Parietal lobe (tissue), 1 donor: ENCODE measurements around the gene KRTAP10-6. TPM values are rescaled to one million over a fixed set of nuclear protein-coding genes. Genes with fewer than 3 reads are reported as not detected.

Experiments
- total RNA-seq: library from RNA; depleted of rRNA; stranded (reverse); fragments of >200 nt; gene quantifications from one replicate; pipeline ENCODE4 v1.2.3, GENCODE V29; 2014

Gene KRTAP10-6, protein sequence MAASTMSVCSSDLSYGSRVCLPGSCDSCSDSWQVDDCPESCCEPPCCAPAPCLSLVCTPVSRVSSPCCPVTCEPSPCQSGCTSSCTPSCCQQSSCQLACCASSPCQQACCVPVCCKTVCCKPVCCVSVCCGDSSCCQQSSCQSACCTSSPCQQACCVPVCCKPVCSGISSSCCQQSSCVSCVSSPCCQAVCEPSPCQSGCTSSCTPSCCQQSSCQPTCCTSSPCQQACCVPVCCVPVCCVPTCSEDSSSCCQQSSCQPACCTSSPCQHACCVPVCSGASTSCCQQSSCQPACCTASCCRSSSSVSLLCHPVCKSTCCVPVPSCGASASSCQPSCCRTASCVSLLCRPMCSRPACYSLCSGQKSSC
- total RNA-seq = not detected

DNA sequence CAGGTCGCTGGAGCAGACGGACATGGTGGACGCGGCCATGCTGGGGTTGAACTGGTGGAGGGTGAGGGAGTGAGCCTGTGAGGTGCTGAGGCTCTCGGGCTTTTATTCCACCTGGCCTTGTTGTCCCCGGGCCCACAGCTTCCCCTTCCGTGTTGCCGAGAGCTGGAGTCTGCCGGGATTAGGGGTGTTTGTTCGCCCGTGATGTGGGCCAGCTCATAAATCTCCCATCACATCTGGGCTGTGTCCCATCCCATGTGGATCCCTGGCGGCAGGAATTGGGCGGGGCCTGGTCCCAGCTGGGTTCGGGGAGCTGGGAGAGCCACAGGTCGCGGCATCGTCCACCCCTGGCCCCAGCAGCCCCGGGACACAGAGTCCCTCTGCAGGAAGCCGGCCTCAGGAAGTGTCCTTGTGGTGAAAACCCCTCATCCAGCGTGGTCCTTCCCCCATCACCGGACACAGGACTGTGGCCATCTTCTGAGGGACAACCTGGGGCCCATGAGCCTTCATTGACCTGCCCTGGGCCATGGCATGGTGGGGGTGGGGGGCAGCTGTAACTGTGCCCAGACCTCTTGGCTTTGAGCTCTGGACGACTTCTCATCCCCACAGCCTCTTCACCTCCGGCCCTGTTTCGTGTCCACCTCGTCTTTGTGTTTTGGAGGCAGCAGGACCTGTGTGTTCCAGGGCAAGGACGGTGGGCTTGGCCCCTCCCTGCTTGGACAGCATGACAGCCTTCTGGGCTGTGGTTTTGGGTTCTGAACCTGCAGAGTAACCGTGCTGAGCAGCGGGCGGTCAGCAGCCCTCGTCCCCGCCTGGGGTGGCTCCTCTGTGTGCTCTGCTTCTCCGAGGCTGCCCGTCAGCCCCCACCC is at the start of gene KRTAP10-6:
Gene KRTAP10-6, minus strand, starts transcription at position 60 of the 866 bp plus-strand sequence. Its CDS starts 21 bp downstream, at position 39.

DNA sequence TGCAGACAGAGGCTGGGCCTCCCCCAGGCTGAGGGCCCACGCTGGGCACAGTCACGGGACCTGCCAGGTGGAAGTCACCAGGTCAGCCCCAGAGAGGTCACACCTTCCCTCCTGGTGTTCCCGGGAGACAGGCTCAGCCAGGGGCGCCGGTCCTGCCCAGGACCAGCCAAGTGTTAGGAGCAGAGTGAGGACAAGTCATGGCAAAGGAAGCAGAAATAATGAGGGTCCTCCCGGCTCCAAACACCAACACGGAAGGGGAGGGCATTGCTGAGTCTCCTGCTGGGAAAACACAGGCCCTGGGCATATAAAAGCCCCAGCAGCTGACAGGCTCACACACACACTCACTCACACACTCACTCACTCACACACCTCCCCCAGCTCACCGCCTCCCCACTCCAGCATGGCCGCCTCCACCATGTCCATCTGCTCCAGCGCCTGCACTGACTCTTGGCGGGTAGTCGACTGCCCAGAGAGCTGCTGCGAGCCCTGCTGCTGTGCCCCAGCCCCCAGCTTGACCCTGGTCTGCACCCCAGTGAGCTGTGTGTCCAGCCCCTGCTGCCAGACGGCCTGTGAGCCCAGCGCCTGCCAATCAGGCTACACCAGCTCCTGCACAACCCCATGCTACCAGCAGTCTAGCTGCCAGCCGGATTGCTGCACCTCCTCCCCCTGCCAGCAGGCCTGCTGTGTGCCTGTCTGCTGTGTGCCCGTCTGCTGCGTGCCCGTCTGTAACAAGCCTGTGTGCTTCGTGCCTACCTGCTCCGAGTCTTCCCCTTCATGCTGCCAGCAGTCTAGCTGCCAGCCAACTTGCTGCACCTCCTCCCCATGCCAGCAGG is 44.9 kb upstream of the KRTAP10-6 start, which contains the start of gene KRTAP10-10:
Gene KRTAP10-10, plus strand, starts transcription at position 339 of the 833 bp plus-strand sequence. Its CDS starts 62 bp downstream, at position 401.

GRCh38 chr21:44626673-44627143 is 34.4 kb upstream of the KRTAP10-6 start, which contains the start of gene KRTAP10-9:
TSS of gene KRTAP10-9 (plus strand) at chr21:44627093. CDS start at chr21:44627172, 79 bp downstream.

DNA sequence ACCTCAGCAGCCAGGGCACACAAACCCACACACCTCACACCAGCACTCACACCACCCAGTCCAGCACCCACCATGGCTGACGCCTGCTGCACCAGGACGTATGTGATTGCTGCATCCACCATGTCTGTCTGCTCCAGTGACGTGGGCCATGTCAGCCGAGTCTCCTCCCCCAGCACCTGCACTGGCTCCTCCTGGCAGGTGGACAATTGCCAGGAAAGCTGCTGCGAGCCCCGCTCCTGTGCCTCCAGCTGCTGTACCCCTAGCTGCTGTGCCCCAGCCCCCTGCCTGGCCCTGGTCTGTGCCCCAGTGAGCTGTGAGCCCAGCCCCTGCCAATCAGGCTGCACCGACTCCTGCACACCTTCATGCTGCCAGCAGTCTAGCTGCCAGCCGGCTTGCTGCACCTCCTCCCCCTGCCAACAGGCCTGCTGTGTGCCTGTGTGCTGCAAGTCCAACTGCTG is 19.8 kb upstream of the KRTAP10-6 start, which contains the start of gene KRTAP10-8:
Gene KRTAP10-8, plus strand, starts transcription at position 51 of the 458 bp plus-strand sequence. Its CDS starts 22 bp downstream, at position 73.

DNA sequence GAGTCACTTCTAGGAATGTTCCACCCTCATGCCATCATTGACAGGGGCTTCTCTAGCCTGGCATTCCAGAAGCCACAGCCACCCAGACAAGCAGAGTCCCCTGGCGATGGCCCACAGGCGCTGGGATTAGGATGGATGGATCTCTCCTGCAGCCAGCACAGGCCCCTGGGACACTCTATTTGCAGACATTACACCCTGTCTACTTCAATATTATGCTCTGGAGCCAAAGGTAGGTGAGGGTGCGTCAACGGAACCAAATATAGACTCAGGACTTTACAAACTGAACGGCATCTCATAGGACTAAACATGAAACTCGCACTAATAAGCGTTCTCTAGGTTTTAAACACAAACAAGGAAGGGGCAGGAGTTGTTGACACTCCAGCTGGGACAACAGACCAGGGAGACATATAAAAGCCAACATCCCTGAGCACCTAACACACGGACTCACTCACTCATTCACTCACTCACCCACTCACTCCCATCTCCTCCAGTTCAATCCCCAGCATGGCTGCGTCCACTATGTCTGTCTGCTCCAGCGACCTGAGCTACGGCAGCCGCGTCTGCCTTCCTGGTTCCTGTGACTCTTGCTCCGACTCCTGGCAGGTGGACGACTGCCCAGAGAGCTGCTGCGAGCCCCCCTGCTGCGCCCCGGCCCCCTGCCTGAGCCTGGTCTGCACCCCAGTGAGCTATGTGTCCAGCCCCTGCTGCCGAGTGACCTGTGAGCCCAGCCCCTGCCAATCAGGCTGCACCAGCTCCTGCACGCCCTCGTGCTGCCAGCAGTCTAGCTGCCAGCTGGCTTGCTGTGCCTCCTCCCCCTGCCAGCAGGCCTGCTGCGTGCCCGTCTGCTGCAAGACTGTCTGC is 8.0 kb upstream of the KRTAP10-6 start, which contains the start of gene KRTAP10-7:
Gene KRTAP10-7, plus strand, starts transcription at position 480 of the 861 bp plus-strand sequence. Its CDS starts 25 bp downstream, at position 505.

GRCh38 chr21:44580231-44580821 is 12.0 kb downstream of the KRTAP10-6 start, which contains the start of gene KRTAP10-5:
TSS of gene KRTAP10-5 (minus strand) at chr21:44580604. CDS start at chr21:44580578, 26 bp downstream.

DNA sequence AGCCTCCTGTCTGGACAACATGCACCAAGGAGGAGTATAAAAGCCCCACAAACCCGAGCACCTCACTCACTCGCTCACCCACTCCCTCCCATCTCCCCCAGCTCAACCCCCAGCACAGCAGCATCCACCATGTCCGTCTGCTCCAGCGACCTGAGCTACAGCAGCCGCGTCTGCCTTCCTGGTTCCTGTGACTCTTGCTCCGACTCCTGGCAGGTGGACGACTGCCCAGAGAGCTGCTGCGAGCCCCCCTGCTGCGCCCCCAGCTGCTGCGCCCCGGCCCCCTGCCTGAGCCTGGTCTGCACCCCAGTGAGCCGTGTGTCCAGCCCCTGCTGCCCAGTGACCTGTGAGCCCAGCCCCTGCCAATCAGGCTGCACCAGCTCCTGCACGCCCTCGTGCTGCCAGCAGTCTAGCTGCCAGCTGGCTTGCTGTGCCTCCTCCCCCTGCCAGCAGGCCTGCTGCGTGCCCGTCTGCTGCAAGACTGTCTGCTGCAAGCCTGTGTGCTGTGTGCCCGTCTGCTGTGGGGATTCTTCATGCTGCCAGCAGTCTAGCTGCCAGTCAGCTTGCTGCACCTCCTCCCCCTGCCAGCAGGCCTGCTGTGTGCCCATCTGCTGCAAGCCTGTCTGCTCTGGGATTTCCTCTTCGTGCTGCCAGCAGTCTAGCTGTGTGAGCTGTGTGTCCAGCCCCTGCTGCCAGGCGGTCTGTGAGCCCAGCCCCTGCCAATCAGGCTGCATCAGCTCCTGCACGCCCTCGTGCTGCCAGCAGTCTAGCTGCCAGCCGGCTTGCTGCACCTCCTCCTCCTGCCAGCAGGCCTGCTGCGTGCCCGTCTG is 18.5 kb downstream of the KRTAP10-6 start, which contains the start of gene KRTAP10-4:
Gene KRTAP10-4, plus strand, starts transcription at position 100 of the 827 bp plus-strand sequence. Its CDS starts 30 bp downstream, at position 130.

DNA sequence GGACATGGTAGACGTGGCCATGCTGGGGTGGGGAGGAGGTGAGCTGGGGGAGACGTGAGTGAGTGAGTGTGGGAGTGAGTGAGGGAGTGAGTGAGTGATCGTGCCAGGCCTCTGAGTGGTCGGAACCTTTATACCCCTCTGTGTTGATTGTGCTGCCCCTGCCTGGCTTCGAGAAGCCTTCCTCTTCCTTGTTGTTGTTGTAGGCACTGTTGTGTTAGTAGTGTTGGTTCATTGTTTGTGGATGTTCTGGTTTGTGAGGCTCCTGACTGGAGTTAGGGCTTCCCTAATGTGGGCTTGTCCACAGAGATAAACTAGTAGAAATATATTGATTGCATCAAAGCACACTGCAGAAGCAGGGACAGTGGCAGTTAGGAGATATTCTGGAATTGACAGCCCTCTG is 33.6 kb downstream of the KRTAP10-6 start, which contains the start of gene KRTAP10-3:
Gene KRTAP10-3, minus strand, starts transcription at position 101 of the 400 bp plus-strand sequence. Its CDS starts 80 bp downstream, at position 21.

GRCh38 chr21:44551340-44551961 is 40.9 kb downstream of the KRTAP10-6 start, which contains the start of gene KRTAP10-2:
TSS of gene KRTAP10-2 (minus strand) at chr21:44551505. CDS start at chr21:44551458, 47 bp downstream.

Other genes starting within 250 kb of the KRTAP10-6 start
- gene TRPM2, start 238.9 kb downstream of the KRTAP10-6 start, total RNA-seq = 2.8 TPM
- 13.5 TPM for gene LRRC3, start 137.0 kb downstream of the KRTAP10-6 start, total RNA-seq
- gene KRTAP10-1, start 52.3 kb downstream of the KRTAP10-6 start, total RNA-seq = not detected
- gene KRTAP10-2, start 41.0 kb downstream of the KRTAP10-6 start, total RNA-seq = not detected
- not detected for gene KRTAP10-3, start 33.7 kb downstream of the KRTAP10-6 start, total RNA-seq
- gene KRTAP10-4, start 18.8 kb downstream of the KRTAP10-6 start, total RNA-seq = not detected
- not detected for gene KRTAP10-5, start 11.9 kb downstream of the KRTAP10-6 start, total RNA-seq
- not detected for gene KRTAP10-7, start 8.1 kb upstream of the KRTAP10-6 start, total RNA-seq
- not detected for gene KRTAP10-8, start 19.6 kb upstream of the KRTAP10-6 start, total RNA-seq
- not detected for gene KRTAP10-9, start 34.6 kb upstream of the KRTAP10-6 start, total RNA-seq
- not detected for gene KRTAP10-10, start 44.9 kb upstream of the KRTAP10-6 start, total RNA-seq
- not detected for gene KRTAP10-11, start 53.9 kb upstream of the KRTAP10-6 start, total RNA-seq
- not detected for gene KRTAP12-4, start 62.2 kb upstream of the KRTAP10-6 start, total RNA-seq
- not detected for gene KRTAP12-3, start 65.4 kb upstream of the KRTAP10-6 start, total RNA-seq
- gene KRTAP12-2, start 74.4 kb upstream of the KRTAP10-6 start, total RNA-seq = not detected
- not detected for gene KRTAP12-1, start 89.7 kb upstream of the KRTAP10-6 start, total RNA-seq
- gene KRTAP10-12, start 104.7 kb upstream of the KRTAP10-6 start, total RNA-seq = not detected
- not detected for gene TSPEAR, start 119.1 kb upstream of the KRTAP10-6 start, total RNA-seq
- 119 TPM for gene UBE2G2, start 209.3 kb upstream of the KRTAP10-6 start, total RNA-seq
- gene SUMO3, start 225.6 kb upstream of the KRTAP10-6 start, total RNA-seq = 47.3 TPM